SIG-M5 treated with dmso at 0.1 percent for 504 hours (cell line): ENCODE measurements around the gene PTX3.
A peak's percentile ranks its signal among the peaks of the same experiment; 100 is the strongest.

Experiments used
- DNase-seq: peaks from one replicate; lab custom pipeline; 2025; ENCODE audit not compliant: unreplicated experiment; lab: John Stamatoyannopoulos, UW

PTX3 gene

DNA sequence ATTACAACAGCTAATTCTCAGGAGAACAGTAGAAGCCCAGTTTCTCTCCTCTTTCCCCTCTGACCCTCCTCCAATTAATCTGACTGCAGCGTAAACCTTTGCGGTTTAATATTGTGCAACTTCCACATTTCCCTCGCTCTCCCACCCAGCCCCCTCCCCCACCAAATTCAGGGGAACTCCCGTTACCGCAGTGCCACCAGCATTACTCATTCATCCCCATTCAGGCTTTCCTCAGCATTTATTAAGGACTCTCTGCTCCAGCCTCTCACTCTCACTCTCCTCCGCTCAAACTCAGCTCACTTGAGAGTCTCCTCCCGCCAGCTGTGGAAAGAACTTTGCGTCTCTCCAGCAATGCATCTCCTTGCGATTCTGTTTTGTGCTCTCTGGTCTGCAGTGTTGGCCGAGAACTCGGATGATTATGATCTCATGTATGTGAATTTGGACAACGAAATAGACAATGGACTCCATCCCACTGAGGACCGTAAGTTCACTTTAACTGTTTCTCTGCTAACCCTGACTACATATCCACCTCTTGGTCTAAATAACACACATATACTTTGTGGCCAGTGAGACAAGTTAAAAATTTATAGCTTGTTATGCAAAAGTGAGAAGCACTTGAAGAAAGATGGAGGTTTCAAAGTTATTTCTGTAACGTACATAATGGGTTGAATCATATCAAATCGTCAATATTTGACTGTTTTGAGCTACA, at the start of gene PTX3:
Gene PTX3 (plus strand): TSS at position 268 of the 709 bp plus-strand sequence. CDS start 84 bp downstream, at position 352.
- DNase-seq: peak; percentile 82

DNA sequence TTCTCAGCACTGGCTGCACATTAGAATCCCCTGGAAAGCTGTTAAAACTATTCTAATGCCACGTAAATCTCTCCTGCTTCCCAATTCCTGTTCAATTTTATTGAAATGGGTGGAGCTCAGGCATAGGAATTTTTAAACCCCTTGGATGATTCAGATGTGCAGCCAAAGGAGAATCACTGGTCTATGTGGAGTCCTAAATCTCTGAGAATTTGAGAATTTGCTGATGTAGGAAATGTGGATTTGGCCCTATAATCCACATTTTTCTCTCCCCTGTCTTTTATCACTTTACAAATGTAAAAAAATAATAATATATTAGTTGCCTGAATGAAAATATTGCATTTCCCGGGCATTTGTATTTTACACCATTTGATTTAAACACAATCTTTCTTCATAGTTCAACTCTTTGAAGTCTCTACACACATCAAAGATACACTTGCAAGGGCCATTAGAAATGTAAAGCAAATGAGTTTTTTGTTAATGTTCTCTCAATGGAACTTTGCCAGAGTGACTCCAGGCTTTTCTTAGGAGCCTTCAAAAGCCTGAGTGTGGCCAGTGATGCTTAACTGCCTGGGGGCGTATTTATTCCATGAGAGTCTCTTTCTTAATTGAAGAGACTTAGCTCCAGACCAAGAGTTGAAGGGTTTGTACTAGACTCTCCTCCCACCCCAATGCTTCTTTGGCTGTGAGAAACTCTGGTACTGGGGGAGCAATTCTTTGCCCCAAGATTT, 48.8 kb upstream of the PTX3 start:
- DNase-seq: no peak

DNA sequence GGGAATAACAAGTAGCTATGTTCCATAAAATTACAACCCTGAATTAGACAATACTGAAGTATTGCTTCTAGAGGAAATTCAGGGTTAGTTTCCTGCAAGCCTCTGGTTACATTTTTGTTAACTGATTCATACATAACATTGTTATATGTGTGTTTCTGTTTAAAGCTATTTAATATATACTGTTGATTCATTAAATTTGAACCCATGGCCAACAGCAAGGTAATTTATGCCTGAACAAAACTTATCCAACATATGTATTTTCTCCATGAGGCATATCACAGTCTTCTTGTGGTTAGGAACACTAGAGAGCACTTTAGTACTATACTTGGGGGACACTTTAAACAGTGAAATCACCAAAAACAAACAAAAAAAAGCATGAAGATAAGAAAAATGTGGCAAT, 47.7 kb upstream of the PTX3 start:
- DNase-seq: no peak

DNA sequence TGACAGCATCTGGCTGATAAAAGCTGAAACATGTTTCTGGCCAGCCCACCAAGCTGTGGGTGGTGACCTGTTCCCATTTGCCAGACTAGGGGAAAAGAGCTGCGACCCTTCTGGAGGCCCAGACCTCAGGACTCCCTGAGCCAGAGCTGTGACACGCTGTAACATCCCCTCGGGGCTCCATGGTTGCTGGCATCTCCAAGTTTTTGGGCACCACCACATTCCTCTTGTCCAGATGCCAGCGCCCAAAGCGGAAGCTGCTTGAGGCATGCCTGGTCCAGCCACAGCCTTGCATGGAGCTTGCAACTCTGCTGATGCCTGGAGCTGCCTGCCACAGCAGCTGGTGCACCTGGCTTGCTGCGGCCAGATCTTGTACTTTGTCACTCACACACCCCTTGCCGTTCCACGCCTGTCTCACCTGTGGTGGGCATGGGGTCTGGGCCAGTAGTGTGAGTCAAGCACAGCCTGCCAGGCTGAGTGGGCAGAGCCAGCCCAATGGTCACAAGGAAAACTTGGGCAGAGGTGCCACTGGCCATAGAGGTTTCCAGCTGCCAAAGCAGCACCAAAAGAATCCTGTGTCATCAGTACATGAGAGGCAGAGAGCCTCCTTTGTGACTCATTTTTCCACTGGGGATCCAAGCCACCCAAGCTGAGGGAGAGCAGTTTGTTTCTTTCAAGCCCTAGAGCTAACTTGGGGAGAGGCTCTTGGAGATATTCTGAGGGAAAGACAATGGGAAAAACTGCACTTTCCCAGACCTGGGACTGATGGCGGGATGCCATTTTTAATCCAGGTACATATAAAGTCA, 45.7 kb upstream of the PTX3 start:
- DNase-seq: no peak

DNA sequence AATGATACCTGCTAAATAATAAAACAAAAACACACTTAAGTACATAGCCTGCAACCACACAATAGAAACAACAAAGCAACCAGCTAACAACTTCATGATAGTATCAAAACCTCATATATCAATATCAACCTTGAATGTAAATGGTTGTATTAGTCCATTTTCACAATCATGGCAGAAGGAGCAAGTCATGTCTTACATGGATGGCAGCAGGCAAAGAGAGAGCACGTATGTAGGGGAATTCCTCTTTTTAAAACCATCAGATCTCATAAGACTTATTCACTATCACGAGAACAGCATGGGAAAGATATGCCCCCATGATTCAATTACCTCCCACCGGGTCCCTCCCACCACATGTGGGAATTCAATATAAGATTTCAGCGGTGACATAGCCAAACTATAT, 44.5 kb upstream of the PTX3 start:
- DNase-seq: no peak

DNA sequence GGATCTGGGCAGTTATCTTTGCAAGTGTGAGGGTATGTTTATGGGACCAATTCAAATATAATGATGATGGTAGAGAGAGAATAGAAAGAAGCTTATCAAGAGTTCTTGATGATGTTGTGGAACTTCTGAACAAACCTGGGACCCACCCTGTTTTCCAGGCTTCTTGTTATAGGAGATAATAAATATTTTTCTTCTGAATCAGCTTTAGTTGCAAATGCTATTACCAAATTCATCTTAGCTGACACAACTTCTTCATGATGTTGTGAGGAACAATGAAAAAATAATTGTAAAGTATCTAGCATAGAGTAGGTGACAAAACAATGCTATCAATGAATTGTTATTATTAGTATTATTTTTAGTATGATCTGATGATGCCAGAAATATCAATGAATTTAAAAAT, 43.5 kb upstream of the PTX3 start:
- no peak for DNase-seq

DNA sequence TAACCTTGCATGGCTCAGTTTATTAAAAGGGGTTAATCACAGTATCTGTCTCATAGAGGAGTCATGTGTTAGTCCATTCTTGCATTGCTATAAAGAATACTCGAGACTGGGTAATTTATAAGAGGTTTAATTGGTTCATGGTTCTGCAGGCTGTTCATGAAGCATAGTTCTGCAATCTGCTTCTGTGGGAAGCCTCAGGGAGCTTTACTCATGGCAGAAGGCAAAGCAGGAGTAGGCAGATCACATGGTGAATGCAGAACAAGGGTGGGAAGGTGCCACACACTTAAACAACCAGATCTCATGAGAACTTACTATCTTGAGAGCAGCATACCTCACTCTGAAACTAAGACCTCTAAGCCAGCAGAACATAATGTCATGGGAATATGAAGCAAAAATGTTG, 42.2 kb upstream of the PTX3 start:
- no peak for DNase-seq

DNA sequence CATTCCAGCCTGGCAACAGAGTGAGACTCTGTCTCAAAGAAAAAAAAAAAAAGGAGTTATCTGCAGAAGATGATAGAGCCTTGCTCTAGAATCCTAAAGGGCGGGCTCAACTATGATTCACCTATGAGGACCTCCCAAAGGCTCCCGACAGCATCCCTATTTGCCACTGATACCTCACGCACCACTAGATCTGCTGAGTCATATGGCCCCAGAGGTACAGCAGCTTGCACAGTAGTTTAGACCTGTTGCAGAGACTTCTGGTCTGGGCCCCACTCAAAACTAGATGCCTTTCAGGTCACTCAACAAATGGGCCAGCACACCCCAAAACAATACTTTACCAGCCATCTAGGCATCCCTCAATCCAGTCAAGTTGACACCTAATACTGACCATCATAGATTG, 38.1 kb upstream of the PTX3 start:
- no peak for DNase-seq

DNA sequence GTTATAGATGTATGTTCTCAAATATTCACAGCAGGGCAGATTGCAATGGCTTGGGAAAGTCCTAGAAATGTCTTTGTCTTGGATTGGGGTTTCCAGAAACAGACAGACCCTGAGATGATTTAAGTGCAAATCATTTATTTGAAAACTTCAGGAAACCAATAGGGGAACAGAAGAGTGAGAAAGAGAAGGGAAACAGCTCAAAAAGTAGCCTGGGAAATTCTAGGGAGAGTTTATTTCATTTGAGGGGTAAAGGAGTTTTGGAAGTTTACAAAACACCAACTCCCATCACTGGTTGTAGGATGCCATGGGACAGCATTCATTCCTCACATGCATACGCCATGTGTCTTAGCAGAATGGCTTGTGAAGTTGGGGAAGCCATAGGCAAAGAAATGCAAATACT, 32.3 kb upstream of the PTX3 start:
- no peak for DNase-seq

DNA sequence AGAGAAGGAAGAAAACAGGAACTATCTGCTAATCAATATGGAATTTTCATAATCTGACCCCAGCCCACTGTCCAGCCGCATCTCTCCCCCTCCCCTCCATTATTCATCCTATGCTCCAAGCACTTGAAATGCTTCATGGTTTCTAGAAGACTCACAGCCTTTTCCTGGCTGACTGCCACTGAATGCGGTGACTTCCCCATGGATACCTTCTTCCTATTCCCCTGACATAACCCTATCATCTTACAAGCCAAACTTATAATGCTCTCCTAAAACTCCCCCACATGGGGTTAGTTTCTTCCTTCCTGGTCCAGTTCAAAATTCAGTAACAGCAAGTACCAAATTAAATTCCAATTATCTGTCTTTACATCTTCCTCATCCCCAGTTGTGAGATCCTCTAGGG, 31.2 kb upstream of the PTX3 start:
- no peak for DNase-seq

DNA sequence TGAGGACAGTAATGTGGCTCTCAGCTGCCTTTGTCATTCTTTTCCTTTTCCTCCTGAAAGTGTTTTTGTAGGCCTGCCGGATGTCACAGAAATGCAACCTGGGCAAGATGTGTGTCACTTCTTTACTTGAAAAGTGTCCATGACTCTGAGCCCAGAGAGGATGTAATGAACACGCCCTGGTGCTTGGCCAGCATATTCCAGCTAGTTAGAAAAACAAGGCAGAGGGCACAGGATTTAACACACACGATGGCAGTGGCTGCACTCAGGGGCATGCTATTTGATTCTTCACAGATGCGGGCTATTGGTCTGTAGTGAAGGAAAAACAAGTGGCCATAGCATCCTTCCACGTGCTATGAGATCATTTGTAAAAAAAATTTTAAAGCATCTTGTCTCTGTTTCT, 30.3 kb upstream of the PTX3 start:
- DNase-seq: no peak

DNA sequence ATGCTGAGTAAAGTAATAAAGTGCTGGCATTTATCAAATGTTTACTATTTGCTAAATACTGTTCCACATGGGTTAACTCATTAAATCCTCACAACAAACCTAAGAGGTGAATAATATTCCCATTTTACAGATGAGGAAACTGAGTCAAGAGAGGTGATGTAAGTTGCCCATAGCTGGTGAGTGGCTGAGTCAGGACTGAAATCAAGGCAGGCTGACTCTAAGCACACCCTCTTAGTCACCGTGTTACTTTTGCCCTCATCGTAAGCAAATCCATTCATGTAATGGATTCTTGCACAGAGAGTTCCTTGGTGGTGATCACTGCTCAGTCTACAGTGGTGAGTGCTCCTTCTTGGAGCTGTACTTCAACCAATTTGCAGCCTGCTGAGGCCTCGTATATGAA, 28.9 kb upstream of the PTX3 start:
- no peak for DNase-seq

DNA sequence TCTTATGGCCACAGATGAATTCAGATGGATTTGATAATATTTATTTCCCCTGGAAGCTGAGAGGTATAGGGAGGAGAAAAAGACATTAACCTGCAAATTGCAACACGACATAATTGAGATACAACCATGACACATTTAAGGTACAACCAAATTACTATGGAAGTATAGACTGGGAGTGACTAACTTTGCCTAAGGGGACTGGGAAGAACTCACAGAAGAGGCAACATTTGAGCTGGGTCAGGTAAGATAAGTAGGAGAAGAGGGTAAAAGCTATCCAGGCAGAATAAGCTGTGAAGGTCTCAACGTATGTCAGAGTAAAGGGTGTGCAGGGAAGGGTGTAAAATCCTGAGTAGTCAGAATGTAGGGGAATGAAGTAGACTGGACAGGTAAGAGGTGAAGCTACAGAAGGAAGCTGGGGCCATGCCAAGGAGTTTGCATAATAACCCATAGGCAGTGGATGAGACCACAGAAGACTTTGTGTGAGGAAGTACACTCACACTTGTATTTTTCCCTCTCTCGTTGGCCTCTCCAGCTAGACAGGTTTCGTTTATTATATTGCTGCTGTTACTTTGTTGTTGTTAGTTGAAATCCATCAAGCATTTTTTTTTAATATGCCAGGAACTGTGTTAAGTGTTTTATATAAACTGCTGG, 28.0 kb upstream of the PTX3 start:
- no peak for DNase-seq

DNA sequence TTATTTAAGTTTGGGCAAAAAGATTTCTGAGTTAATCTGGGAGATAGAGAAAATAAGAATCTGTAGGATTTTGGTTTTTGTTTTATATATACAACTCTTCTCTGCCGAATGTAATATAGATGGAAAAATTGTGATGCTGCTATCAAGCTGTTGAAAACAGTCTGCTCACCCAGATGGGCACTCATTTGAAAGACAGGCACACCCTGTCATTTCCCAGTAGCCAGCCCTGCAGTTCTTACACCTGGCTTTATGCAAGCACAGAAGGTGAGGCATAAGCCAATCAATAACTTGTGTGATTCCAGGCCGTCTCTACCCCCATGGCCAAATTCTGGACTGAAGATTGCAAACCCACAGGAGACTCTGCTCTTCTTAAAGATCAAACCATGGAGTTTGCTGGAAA, 27.1 kb upstream of the PTX3 start:
- DNase-seq: no peak

DNA sequence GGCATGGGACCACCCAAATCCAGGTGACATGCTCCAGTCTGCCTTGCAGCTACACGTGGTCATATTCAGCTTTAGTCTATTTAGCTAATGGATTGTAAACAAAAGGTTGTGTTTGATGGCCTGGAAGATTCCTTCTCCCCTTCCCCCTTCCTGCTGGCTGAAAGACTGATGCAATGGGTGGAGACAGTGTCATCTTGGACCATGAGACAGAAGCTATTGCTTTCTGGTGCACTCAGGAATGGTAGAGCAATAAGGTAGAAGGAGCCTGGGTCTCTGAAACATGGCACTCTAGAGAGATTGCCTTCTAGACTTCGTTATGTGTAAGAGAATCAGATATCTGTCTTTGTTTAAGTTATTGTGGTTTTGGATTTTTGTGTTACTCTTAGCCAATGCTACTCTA, 25.7 kb upstream of the PTX3 start:
- no peak for DNase-seq

DNA sequence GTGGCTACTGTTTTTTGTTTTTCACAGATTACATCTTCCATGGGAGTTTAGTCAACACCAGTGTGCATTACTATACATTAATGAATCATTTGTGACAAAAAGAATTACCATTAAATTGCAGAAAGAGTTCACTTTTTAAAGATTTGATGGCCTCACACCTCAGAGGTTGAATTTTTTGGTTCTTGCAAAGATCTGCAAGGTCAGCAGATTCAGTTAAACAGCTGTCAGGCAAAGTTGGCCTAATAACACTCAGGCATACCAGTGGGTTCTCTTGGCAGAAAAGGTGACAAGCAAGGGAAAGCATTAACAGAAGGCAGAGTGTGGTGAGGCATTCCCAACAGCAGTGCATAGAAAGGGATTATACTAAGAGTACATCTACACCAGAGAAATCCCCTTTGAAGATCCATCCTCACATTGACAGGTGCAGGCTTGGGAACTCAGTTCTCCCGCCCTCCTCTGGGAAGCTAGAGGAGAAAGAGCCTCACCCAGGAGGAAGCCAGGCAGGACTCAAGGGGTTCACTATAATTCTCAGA, 24.3 kb upstream of the PTX3 start:
- no peak for DNase-seq

DNA sequence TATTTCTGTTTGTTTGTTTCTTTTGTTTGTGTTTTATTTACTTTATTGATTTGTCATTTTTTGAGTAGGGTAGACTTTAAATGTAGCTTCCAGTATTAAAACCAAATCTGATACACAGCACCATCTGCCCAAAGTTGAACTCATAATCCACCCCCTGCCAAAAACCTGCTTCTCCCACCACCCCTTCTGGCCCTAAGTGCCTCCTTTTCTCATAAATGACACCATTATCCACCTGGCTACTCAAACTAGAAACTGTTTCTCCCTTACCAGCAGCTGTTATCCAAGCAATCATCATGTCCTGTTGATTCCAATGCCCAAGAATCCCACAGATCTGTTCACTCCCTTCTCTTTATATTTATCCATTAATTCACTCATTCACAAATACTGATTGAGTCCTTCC, 21.8 kb upstream of the PTX3 start:
- no peak for DNase-seq

DNA sequence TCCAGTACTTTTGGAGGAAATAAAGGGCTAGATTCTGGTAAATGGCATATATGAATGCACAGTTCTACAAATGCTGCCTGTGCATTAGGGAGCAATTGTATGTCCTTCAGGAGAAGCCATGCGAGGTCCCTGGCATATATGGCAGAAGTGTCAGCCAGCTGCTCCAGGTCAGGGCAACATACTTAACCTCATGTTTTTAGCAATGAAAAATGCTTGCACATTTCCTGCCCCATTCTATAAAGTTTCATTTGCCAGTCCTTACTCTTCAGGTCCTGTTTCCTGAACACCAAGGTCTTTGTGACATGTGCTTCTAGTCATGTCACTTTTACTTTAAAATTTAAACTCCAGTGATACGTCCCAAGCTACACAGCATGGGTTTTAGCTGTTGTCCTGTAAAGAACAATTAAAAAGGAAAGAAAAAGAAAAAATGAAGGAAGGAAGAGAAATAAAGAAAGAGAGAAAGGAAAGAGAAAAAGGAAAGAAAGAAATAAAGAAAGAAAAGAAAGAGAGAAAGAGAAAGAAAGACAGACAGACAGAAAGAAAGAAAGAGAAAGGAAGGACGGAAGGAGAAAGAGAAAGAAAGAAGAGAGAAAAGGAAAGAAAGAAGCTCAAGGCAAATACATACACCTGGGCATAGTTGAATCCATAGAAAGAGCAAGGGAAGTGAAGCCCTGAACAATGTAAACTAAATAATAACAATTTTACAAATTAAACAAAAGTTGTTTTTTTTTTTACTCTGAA, 20.1 kb upstream of the PTX3 start:
- no peak for DNase-seq

DNA sequence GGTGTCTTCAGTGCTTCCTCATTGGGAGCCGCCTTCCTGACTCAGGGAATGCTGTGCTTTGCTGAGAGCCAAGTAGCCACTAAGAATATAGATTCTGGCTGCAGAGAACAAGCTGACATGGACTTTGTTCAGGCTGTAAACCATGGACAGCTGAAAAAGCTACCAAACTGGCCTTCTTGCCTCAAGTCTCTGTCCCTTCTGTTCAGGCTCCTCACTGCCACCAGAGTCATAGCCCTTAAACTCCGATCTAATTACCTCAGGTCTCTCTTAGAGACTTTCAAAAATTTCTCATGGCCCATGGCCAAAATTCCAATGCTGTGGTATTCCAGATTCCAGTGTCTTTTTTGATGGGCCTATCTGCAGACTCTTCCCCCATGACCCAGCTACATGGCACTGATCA, 19.4 kb upstream of the PTX3 start:
- no peak for DNase-seq

DNA sequence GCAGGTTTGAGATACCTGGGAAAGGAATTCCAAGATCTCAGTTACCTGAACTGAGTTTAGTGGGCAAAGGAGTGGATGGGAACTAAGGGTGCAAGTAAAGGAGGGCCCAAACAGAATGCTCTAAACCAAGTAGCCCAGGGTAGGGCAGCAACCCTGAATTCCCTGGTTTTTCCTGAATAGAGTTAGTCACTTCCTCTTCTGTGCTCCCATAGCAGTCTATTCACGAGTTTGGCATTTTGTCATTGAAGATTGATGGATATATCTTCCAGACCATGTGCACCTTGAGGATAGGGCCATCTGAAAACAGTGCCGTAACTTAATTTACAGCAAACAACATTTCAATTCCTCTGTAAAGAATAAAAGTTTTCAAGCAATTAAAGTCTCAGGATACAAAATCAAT, 18.5 kb upstream of the PTX3 start:
- no peak for DNase-seq
